Lower leg skin (tissue), 4 donors: ENCODE measurements around the gene KRTDAP. TPM values are rescaled to one million over a fixed set of nuclear protein-coding genes. Genes with fewer than 3 reads are reported as not detected.

Source experiments
- DNase-seq, 2 donors: peaks; one replicate each; pipeline ENCODE4 v3.0.0-alpha.2; 2019; ENCODE audit warnings: low spot score in 2 of 2
- H3K4me3 ChIP-seq: fragments of 200-600 bp; sonication (generic); 2 replicates; pipeline ENCODE4 v1.5.1; 2017; ENCODE audit warnings: mild to moderate bottlenecking, low read depth; ENCODE audit not compliant: poor library complexity, severe bottlenecking
- POLR2A ChIP-seq, 2 donors: fragments of 450-650 bp; IDR thresholded peaks; one replicate each; pipeline ENCODE4 v1.6.1; 2016 to 2017; ENCODE audit warnings: antibody characterized with exemption in 2 of 2, mild to moderate bottlenecking in 1 of 2, moderate library complexity in 1 of 2
- WGBS, 2 donors: methylation state at CpG; one replicate each; pipeline ENCODE4 v1.1.5; 2018; 5-methylcytosine and 5-hydroxymethylcytosine counted together
- intact Hi-C: fragments of 100-400 bp; cut with DNase I; formaldehyde crosslinking; loops from one replicate; pipeline ENCODE4 v1.15.0; 2023; ENCODE audit warnings: low total_unique reads
- total RNA-seq, 4 donors: library from RNA; depleted of rRNA; stranded (reverse); fragments of >200 nt; gene quantifications; one replicate each; pipeline ENCODE4 v1.1.0, GENCODE V29; 2016
- TF ChIP-seq, protein P1 (sequence below), 3 donors: fragments of 450-650 bp; IDR thresholded peaks; one replicate each; pipeline ENCODE4 v1.5.1; 2016; ENCODE audit warnings: antibody characterized with exemption in 3 of 3, mild to moderate bottlenecking in 3 of 3, moderate library complexity in 2 of 3

KRTDAP gene
- total RNA-seq, 4 donors from 2014 or later, result 10,097 to 21,423 (median 15,501) TPM

DNA sequence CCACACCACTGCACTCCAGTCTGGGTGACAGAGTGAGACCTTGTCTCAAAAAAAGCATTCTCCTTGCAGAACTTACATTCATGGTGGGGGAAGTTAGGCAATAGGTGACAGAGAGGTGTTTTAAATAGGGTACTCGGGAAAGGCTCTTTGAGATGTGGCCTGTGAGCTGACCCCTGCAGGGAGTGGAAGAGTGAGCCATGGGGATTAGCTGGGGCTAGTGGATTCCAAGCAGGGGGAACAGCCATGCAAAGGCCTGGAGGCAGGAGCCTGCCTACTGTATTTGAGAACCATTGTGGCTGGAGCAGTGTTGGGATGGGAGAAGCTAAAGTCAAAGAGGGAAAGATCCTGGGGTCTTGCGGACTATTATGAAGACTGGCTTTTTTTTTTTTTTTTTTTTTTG is 27.1 kb upstream of the KRTDAP start:
- intact Hi-C loops, result no loop called here
- H3K4me3 ChIP-seq, result no peak overlapping the region
- WGBS, 2 donors, result 92 to 96% methylated on average over 2 of the region's 2 CpGs
- no peak for DNase-seq
- TF ChIP-seq, protein P1, sequence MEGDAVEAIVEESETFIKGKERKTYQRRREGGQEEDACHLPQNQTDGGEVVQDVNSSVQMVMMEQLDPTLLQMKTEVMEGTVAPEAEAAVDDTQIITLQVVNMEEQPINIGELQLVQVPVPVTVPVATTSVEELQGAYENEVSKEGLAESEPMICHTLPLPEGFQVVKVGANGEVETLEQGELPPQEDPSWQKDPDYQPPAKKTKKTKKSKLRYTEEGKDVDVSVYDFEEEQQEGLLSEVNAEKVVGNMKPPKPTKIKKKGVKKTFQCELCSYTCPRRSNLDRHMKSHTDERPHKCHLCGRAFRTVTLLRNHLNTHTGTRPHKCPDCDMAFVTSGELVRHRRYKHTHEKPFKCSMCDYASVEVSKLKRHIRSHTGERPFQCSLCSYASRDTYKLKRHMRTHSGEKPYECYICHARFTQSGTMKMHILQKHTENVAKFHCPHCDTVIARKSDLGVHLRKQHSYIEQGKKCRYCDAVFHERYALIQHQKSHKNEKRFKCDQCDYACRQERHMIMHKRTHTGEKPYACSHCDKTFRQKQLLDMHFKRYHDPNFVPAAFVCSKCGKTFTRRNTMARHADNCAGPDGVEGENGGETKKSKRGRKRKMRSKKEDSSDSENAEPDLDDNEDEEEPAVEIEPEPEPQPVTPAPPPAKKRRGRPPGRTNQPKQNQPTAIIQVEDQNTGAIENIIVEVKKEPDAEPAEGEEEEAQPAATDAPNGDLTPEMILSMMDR (IDR thresholded peaks at IDR 0.05), result no peak
- TF ChIP-seq POLR2A (IDR thresholded peaks at IDR 0.05), result no peak

DNA sequence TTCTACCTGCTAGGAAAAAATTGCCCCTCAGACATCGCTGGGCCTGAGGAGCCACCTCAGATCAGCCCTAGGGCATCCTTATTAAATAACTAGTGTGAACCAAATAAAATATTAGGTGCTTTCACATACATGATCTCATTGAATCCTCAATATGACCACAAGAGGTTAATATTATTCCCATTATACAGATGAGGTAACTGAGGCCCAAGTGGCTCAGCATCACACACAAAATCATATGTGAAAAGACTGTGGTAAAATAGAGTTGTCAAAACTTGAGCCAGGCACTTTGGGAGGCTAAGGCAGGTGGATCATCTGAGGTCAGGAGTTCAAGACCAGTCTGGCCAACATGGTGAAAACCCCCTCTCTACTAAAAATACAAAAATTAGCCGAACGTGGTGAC is 26.0 kb upstream of the KRTDAP start:
- DNase-seq, result no peak
- 88 to 90% methylated on average over 3 of the region's 3 CpGs for WGBS, 2 donors

DNA sequence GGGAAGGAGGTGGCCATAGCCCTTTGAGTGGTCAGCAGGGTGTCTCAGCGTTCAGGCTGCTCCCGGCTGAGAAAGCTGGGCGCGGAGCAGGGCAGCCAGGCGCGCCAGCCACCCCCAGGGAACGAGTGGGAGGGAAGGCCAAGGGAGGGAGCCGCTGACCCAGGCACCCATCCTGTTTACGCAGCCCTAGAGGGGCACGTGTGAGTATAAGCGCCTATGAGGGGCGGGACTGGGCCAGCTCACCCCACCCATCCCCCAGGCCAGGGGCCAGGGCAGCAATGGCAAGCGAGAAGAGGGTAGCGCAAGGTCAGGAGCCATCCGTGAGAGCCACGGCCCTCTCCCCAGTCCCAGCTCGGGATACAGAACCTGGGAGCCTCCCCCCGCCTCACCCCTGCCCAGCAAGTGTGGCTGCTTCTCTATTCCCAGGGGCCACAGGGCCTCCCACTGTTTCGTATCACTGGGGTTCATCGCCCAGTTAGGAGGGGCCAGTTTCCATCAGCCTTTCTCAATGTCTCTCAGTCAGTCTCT is 24.1 kb upstream of the KRTDAP start:
- no peak overlapping the region for H3K4me3 ChIP-seq
- 25 to 30% methylated on average over 12 to 20 of the region's 20 CpGs for WGBS, 2 donors
- intact Hi-C loops, result no loop called here
- no peak for DNase-seq
- TF ChIP-seq POLR2A (IDR thresholded peaks at IDR 0.05), result no peak
- TF ChIP-seq, protein P1 (IDR thresholded peaks at IDR 0.05), result no peak

More for the DNA sequence above, 26.0 kb upstream of the KRTDAP start:
- no peak overlapping the region for H3K4me3 ChIP-seq
- TF ChIP-seq POLR2A (IDR thresholded peaks at IDR 0.05), result no peak
- TF ChIP-seq, protein P1 (IDR thresholded peaks at IDR 0.05), result no peak
- intact Hi-C loops, result no loop called here

DNA sequence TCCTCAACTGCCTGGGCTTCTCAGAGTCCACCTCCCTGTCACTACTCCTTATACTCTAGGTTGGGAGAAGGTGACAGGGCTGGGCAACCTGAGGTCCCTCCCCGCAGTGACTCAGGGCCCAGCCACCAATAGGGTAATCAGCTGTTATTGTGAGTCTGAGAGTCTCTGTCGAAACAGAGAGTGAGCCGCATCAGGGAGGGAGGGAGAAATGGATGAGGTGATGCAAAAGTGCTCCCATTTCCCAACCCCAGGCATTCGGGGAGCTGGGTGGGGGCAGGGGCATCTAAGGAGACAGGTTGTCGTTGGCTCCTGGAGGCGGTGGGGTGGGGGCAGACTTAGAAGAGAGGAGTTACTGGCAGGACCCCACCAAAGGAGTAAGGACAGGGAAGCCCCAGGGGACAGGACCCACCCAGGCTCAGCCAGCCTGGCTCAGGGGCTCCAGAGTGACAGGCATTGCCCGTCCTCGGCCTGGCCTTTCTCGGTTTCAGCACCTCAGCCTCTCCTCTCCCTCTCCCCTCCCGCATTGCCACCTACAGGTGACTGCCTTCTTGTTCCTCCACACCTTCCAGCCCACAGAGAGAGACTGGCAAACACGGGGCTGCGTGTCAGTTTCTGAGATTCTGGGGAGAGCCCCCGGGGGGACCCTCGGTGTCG is 23.5 kb upstream of the KRTDAP start, which contains the start of gene DMKN:
Gene DMKN, minus strand, starts transcription at position 22 of the 654 bp plus-strand sequence. CDS start 174 bp downstream, outside the sequence.
- DNase-seq, result no peak
- WGBS, 2 donors, result 20 to 32% methylated on average over 12 to 15 of the region's 15 CpGs
- no peak within 1 kb of the TSS for H3K4me3 ChIP-seq
- intact Hi-C loops, result no loop called here
- TF ChIP-seq POLR2A (IDR thresholded peaks at IDR 0.05), result no peak
- TF ChIP-seq, protein P1 (IDR thresholded peaks at IDR 0.05), result no peak

DNA sequence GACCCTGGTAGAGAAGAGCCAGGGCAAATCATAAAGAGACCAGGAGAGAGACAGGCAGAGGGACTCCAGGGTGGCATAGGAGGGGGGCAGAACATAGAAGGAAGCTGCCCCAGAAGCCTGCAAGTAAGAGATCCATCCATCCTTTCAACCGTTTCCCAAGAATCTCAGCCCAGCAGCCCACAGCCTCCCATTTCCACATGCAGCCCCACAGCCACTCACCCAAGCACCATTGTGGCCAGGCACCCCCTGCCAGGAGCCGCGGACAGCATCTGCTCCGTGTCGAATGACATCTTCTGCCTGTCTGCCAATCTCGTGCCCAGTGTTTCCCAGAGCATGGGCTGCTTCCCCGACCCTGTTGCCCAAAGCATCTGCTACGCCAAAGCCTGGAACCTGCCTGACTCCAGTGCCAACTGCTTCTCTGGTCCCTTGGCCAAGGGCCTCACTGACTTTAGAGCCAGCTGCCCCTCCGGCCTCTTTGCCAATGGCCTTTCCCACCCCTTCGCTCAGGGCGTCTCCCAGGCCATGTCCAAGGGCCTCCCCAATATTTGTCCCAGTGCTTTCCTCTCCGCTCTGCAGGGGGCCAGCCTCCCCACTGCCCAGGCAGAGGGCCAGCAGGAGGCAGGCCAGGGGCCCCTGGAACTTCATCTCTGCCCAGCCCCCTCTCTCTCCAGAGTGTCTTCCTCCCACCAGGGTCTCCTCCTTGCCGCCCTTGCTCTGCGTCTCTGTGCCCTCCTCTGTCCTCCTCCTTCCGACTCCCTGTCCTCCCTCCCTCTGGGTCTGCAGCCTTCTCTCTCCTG is 22.8 kb upstream of the KRTDAP start:
- intact Hi-C loops, result no loop called here
- DNase-seq, result no peak
- 75 to 87% methylated on average over 14 to 15 of the region's 15 CpGs for WGBS, 2 donors
- TF ChIP-seq POLR2A (IDR thresholded peaks at IDR 0.05), result no peak
- TF ChIP-seq, protein P1 (IDR thresholded peaks at IDR 0.05), result no peak
- H3K4me3 ChIP-seq, result no peak overlapping the region
